CD14-positive monocyte (primary cell): ENCODE data around the gene OR12D2. TPM values are rescaled to one million over a fixed set of nuclear protein-coding genes. Genes with fewer than 3 reads are reported as not detected.

Experiments used
- DNase-seq, 3 donors: peaks; one replicate each; pipeline ENCODE4 v3.0.0-alpha.2; 2011 to 2022
- H2AFZ ChIP-seq: 2 replicates; pipeline ENCODE4 v1.6.0; 2012; ENCODE audit warnings: mild to moderate bottlenecking, low read depth, low read length, inconsistent platforms; ENCODE audit not compliant: insufficient read depth, poor library complexity, severe bottlenecking
- H3K27ac ChIP-seq, 2 donors: 1 replicate in 1 of 2; 2 replicates in 1 of 2; pipeline ENCODE4 v1.5.1; 2012 to 2013; ENCODE audit warnings: low read length in 2 of 2, control low read depth in 1 of 2, inconsistent platforms in 1 of 2, low read depth in 1 of 2, mild to moderate bottlenecking in 1 of 2
- H3K27me3 ChIP-seq, 2 donors: one replicate each; pipeline versions ENCODE4 v1.6.0 to v1.6.1; 2011 to 2013; ENCODE audit warnings: low read length in 2 of 2; ENCODE audit not compliant: control insufficient read depth in 2 of 2, insufficient read depth in 2 of 2
- H3K36me3 ChIP-seq, 2 donors: replicated peaks in 1 of 2; 1 replicate in 1 of 2; 2 replicates in 1 of 2; pipeline versions ENCODE4 v1.5.1 to v1.6.1; 2012 to 2013; ENCODE audit warnings: low read length in 2 of 2, control low read depth in 1 of 2, inconsistent platforms in 1 of 2, mild to moderate bottlenecking in 1 of 2; ENCODE audit not compliant: insufficient read depth in 2 of 2, control insufficient read depth in 1 of 2
- H3K4me1 ChIP-seq, 2 donors: 1 replicate in 1 of 2; 2 replicates in 1 of 2; pipeline versions ENCODE4 v1.5.1 to v1.6.1; 2012 to 2013; ENCODE audit warnings: low read length in 2 of 2, control low read depth in 1 of 2, inconsistent platforms in 1 of 2, mild to moderate bottlenecking in 1 of 2, moderate library complexity in 1 of 2; ENCODE audit not compliant: insufficient read depth in 2 of 2, control insufficient read depth in 1 of 2
- H3K4me2 ChIP-seq: replicated peaks from 2 replicates; pipeline ENCODE3; 2012; ENCODE audit warnings: low read length, moderate library complexity, mild to moderate bottlenecking; ENCODE audit not compliant: poor library complexity, severe bottlenecking; ENCODE audit errors: extremely low read depth
- H3K4me3 ChIP-seq, 3 experiments: fragments of 200-600 bp in 1 of 3; sonication (generic) in 1 of 3; replicated peaks in 1 of 3; 1 replicate in 2 of 3; 2 replicates in 1 of 3; pipeline ENCODE4 v1.5.1; 2011 to 2013; ENCODE audit warnings: low read length in 3 of 3, mild to moderate bottlenecking in 3 of 3, control low read depth in 2 of 3, low read depth in 2 of 3, inconsistent platforms in 1 of 3, moderate library complexity in 1 of 3
- H3K79me2 ChIP-seq: 2 replicates; pipeline ENCODE4 v1.6.0; 2012; ENCODE audit warnings: mild to moderate bottlenecking, control low read depth, inconsistent platforms, low read length, moderate library complexity; ENCODE audit not compliant: insufficient read depth
- H3K9ac ChIP-seq: 2 replicates; pipeline ENCODE4 v1.6.0; 2017; ENCODE audit warnings: low read length, mild to moderate bottlenecking; ENCODE audit not compliant: insufficient read depth, poor library complexity, severe bottlenecking
- H3K9me3 ChIP-seq, 2 donors: replicated peaks in 1 of 2; 1 replicate in 1 of 2; 2 replicates in 1 of 2; pipeline versions ENCODE4 v1.5.1 to v1.6.1; 2012 to 2013; ENCODE audit warnings: low read length in 2 of 2, control low read depth in 1 of 2; ENCODE audit not compliant: control insufficient read depth in 1 of 2, insufficient read depth in 1 of 2
- H4K20me1 ChIP-seq: 2 replicates; pipeline ENCODE4 v1.6.0; 2012; ENCODE audit warnings: mild to moderate bottlenecking, low read length, control low read depth, moderate library complexity; ENCODE audit not compliant: insufficient read depth
- H3K27ac Mint-ChIP-seq, 7 donors: one replicate each; pipeline ENCODE4 v1.8.0; 2020; ENCODE audit warnings: mild to moderate bottlenecking in 7 of 7, mixed read lengths in 7 of 7, moderate library complexity in 6 of 7, inconsistent platforms in 2 of 7
- H3K27me3 Mint-ChIP-seq, 3 donors: one replicate each; pipeline ENCODE4 v1.8.0; 2021 to 2022; ENCODE audit warnings: low read depth in 3 of 3, mild to moderate bottlenecking in 3 of 3, mixed read lengths in 3 of 3, moderate library complexity in 3 of 3, inconsistent platforms in 1 of 3
- H3K36me3 Mint-ChIP-seq, 2 donors: one replicate each; pipeline ENCODE4 v1.8.0; 2020; ENCODE audit warnings: mixed read lengths in 2 of 2, inconsistent platforms in 1 of 2, mild to moderate bottlenecking in 1 of 2
- H3K4me1 Mint-ChIP-seq: one replicate; pipeline ENCODE4 v1.8.0; 2020; ENCODE audit warnings: mild to moderate bottlenecking, mixed read lengths
- H3K4me3 Mint-ChIP-seq, 2 donors: one replicate each; pipeline ENCODE4 v1.8.0; 2020; ENCODE audit warnings: mild to moderate bottlenecking in 2 of 2, mixed read lengths in 2 of 2, moderate library complexity in 1 of 2
- H3K9me3 Mint-ChIP-seq, 7 donors: one replicate each; pipeline ENCODE4 v1.8.0; 2020 to 2022; ENCODE audit warnings: mixed read lengths in 7 of 7, mild to moderate bottlenecking in 6 of 7, moderate library complexity in 6 of 7, inconsistent platforms in 2 of 7
- CTCF ChIP-seq: fragments of 200-600 bp; IDR thresholded peaks from one replicate; pipeline ENCODE4 v1.8.0; 2022; ENCODE audit warnings: antibody characterized with exemption, mild to moderate bottlenecking
- WGBS: methylation state at CpG from one replicate; pipeline ENCODE4 v1.1.5; 2013; ENCODE audit warnings: missing lambda C conversion rate; ENCODE audit not compliant: insufficient coverage; 5-methylcytosine and 5-hydroxymethylcytosine counted together
- intact Hi-C, 2 donors: fragments of 100-400 bp; cut with micrococcal nuclease; formaldehyde crosslinking; loops; one replicate each; pipeline versions ENCODE4 v1.15.0 to v1.15.1; 2023
- polyA plus RNA-seq, 3 donors: library from polyadenylated mRNA; depleted of rRNA in 1 of 3; unstranded in 2 of 3; stranded (reverse) in 1 of 3; fragments of 300-500 nt in 2 of 3; fragments of >200 nt in 1 of 3; fragmentation: Illumina TruSeq in 2 of 3; gene quantifications; 1 replicate in 2 of 3; 2 replicates in 1 of 3; pipeline ENCODE4 v1.2.3, GENCODE V29; 2012 to 2021

Gene OR12D2
- polyA plus RNA-seq, 3 donors: not detected

- no peaks in the 10 kb centered on the region for H4K20me1 ChIP-seq
- no peaks in the 10 kb centered on the region for H3K27me3 ChIP-seq
- no peak overlapping the region for H3K4me2 ChIP-seq
- no peak overlapping the region for H3K4me3 ChIP-seq
- Mint-ChIP-seq H3K4me1 (no peaks in the 10 kb centered on the region), H3K27ac (no peak overlapping the region), H3K9me3 (peaks cover 0 to 4% (median 2%) of the 10 kb centered on the region in 7 donors), H3K27me3 (peaks cover 2% of the 10 kb centered on the region in 3 donors), H3K4me3 (no peak overlapping the region), H3K36me3 (no peaks in the 10 kb centered on the region)
- H3K4me1 ChIP-seq: no peaks in the 10 kb centered on the region
- H3K9ac ChIP-seq: no peak overlapping the region
- TF ChIP-seq CTCF: no peak
- intact Hi-C loops: no loop called here
- H3K36me3 ChIP-seq: no peaks in the 10 kb centered on the region
- no peak overlapping the region for H2AFZ ChIP-seq
- no peaks in the 10 kb centered on the region for H3K79me2 ChIP-seq
- no peaks in the 10 kb centered on the region for H3K9me3 ChIP-seq
- H3K27ac ChIP-seq: no peak overlapping the region
- DNase-seq: no peak
Measured at GRCh38 chr6:29354980-29355379, 40.5 kb upstream of the OR12D2 start.

GRCh38 chr6:29355603-29356002, 39.8 kb upstream of the OR12D2 start:
- peaks cover 2 to 3% (median 2%) of the 10 kb centered on the region in 3 donors for H3K27me3 Mint-ChIP-seq
- H3K27me3 ChIP-seq: no peaks in the 10 kb centered on the region

More at GRCh38 chr6:29355603-29356002, 39.8 kb upstream of the OR12D2 start:
- H3K4me1 ChIP-seq: no peaks in the 10 kb centered on the region
- peaks cover 0 to 4% (median 2%) of the 10 kb centered on the region in 7 donors for H3K9me3 Mint-ChIP-seq
- H3K4me3 Mint-ChIP-seq: no peak overlapping the region
- no peak overlapping the region for H3K27ac Mint-ChIP-seq
- no peak overlapping the region for H3K9ac ChIP-seq
- no peak overlapping the region for H3K4me2 ChIP-seq
- no CpG with 5 or more reads among the region's 1 CpG for WGBS
- DNase-seq: no peak
- no peaks in the 10 kb centered on the region for H3K36me3 ChIP-seq
- no peak overlapping the region for H3K4me3 ChIP-seq
- no peaks in the 10 kb centered on the region for H3K9me3 ChIP-seq
- intact Hi-C loops: no loop called here
- TF ChIP-seq CTCF: no peak
- H2AFZ ChIP-seq: no peak overlapping the region
- H3K27ac ChIP-seq: no peak overlapping the region
- no peaks in the 10 kb centered on the region for H3K4me1 Mint-ChIP-seq
- no peaks in the 10 kb centered on the region for H4K20me1 ChIP-seq
- no peaks in the 10 kb centered on the region for H3K79me2 ChIP-seq
- no peaks in the 10 kb centered on the region for H3K36me3 Mint-ChIP-seq
